Eye (tissue), 1 donor: ENCODE measurements around the gene SLC13A3.

ENCODE experiments used
- DNase-seq: peaks from one replicate; pipeline ENCODE4 v3.0.0-alpha.2; 2015

SLC13A3 gene

GRCh38 chr20:46573234-46573633 is 78.0 kb downstream of the SLC13A3 start:
- DNase-seq = no peak

- DNase-seq = no peak
Measured at GRCh38 chr20:46572790-46573189, 78.5 kb downstream of the SLC13A3 start.

GRCh38 chr20:46572153-46572552 is 79.1 kb downstream of the SLC13A3 start:
- DNase-seq = peak; percentile 16

- no peak for DNase-seq
Measured at GRCh38 chr20:46571418-46571817, 79.8 kb downstream of the SLC13A3 start.

GRCh38 chr20:46570956-46571355 is 80.3 kb downstream of the SLC13A3 start:
- no peak for DNase-seq

GRCh38 chr20:46569961-46570360 is 81.3 kb downstream of the SLC13A3 start:
- DNase-seq = no peak

- peak; percentile 88 for DNase-seq
Measured at GRCh38 chr20:46568570-46569129, 82.6 kb downstream of the SLC13A3 start.

GRCh38 chr20:46566125-46566524 is 85.1 kb downstream of the SLC13A3 start:
- DNase-seq = no peak

GRCh38 chr20:46564241-46564957 is 86.9 kb downstream of the SLC13A3 start:
- no peak for DNase-seq

GRCh38 chr20:46563860-46564221 is 87.4 kb downstream of the SLC13A3 start:
- no peak for DNase-seq

- no peak for DNase-seq
Measured at GRCh38 chr20:46563170-46563859, 87.9 kb downstream of the SLC13A3 start.

- peak; percentile 95 for DNase-seq
Measured at GRCh38 chr20:46562373-46563169, 88.7 kb downstream of the SLC13A3 start.

GRCh38 chr20:46562009-46562372 is 89.3 kb downstream of the SLC13A3 start:
- DNase-seq = no peak

GRCh38 chr20:46559685-46560440 is 91.4 kb downstream of the SLC13A3 start:
- no peak for DNase-seq

- DNase-seq = no peak
Measured at GRCh38 chr20:46559001-46559400, 92.3 kb downstream of the SLC13A3 start.

GRCh38 chr20:46558511-46558959 is 92.7 kb downstream of the SLC13A3 start:
- peak; percentile 31 for DNase-seq

GRCh38 chr20:46557231-46557956 is 93.9 kb downstream of the SLC13A3 start:
- DNase-seq = no peak

- DNase-seq = no peak
Measured at GRCh38 chr20:46555370-46555956, 95.8 kb downstream of the SLC13A3 start.

GRCh38 chr20:46554828-46555227 is 96.4 kb downstream of the SLC13A3 start:
- no peak for DNase-seq

- no peak for DNase-seq
Measured at GRCh38 chr20:46553926-46554325, 97.3 kb downstream of the SLC13A3 start.
